Kidney epithelial cell (primary cell): Measurements from ENCODE around the gene TASP1. TPM values are rescaled to one million over a fixed set of nuclear protein-coding genes. Genes with fewer than 3 reads are reported as not detected.
"Not testable (repeated sequence)": the region's sequence is repeated elsewhere in the genome, so short reads cannot be mapped to it uniquely, and the experiment has no call there.

Experiments used
- DNase-seq: peaks from one replicate; pipeline ENCODE4 v3.0.0-alpha.2; 2010; ENCODE audit warnings: low read depth
- H3K27me3 ChIP-seq: 2 replicates; pipeline ENCODE4 v1.6.0; 2011; ENCODE audit warnings: low read length; ENCODE audit not compliant: control insufficient read depth, insufficient read depth
- H3K36me3 ChIP-seq: 2 replicates; pipeline ENCODE4 v1.5.1; 2011; ENCODE audit warnings: low read length; ENCODE audit not compliant: control insufficient read depth, insufficient read depth
- H3K4me3 ChIP-seq: 2 replicates; pipeline ENCODE4 v1.5.1; 2011; ENCODE audit warnings: low read depth, mild to moderate bottlenecking, control low read depth, low read length
- total RNA-seq: library from RNA; depleted of rRNA; stranded (reverse); fragments of >200 nt; gene quantifications from 2 replicates; pipeline ENCODE4 v1.2.3, GENCODE V29; 2015
- TF ChIP-seq, protein P1 (sequence below): IDR thresholded peaks from 2 replicates; pipeline ENCODE4 v1.5.1; 2011; ENCODE audit warnings: mild to moderate bottlenecking, moderate library complexity, low read length, control low read depth, inconsistent platforms; ENCODE audit not compliant: insufficient read depth, poor library complexity, severe bottlenecking

Gene TASP1
- total RNA-seq, 1 donor from 2014 or later = 10.6 TPM

DNA sequence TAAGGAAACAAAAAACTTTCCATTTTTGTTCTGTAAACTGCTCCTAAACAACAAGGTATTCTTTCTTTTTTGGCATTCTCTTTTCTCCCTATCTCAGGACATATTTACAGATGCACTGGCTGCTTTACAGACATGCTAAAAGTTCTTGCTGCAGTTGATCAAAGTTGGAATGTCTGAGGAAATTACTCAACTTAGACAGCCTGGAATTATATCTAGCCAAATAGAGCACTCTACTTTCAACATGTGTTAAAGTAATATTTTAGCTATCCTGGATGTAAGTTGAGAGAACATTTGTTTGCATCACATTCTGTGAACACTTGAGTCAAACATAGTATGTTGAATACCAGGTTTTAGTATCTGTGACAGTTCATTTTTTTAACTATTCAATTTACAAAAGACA lies 24.8 kb downstream of the TASP1 start:
- Histone ChIP-seq H3K36me3 (no peaks in the 10 kb centered on the region), H3K4me3 (no peak overlapping the region), H3K27me3 (no peaks in the 10 kb centered on the region)
- DNase-seq = no peak
- TF ChIP-seq, protein P1, sequence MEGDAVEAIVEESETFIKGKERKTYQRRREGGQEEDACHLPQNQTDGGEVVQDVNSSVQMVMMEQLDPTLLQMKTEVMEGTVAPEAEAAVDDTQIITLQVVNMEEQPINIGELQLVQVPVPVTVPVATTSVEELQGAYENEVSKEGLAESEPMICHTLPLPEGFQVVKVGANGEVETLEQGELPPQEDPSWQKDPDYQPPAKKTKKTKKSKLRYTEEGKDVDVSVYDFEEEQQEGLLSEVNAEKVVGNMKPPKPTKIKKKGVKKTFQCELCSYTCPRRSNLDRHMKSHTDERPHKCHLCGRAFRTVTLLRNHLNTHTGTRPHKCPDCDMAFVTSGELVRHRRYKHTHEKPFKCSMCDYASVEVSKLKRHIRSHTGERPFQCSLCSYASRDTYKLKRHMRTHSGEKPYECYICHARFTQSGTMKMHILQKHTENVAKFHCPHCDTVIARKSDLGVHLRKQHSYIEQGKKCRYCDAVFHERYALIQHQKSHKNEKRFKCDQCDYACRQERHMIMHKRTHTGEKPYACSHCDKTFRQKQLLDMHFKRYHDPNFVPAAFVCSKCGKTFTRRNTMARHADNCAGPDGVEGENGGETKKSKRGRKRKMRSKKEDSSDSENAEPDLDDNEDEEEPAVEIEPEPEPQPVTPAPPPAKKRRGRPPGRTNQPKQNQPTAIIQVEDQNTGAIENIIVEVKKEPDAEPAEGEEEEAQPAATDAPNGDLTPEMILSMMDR = no peak

- no peaks in the 10 kb centered on the region for H3K27me3 ChIP-seq
- TF ChIP-seq, protein P1 = no peak
- DNase-seq = no peak
- H3K36me3 ChIP-seq = no peaks in the 10 kb centered on the region
- H3K4me3 ChIP-seq = no peak overlapping the region
Measured at GRCh38 chr20:13611611-13612125, 27.1 kb downstream of the TASP1 start.

- Histone ChIP-seq H3K36me3 (no peaks in the 10 kb centered on the region), H3K4me3 (no peak overlapping the region), H3K27me3 (no peaks in the 10 kb centered on the region)
- no peak for DNase-seq
- TF ChIP-seq, protein P1 = no peak
Measured at GRCh38 chr20:13610184-13610583, 28.5 kb downstream of the TASP1 start.

DNA sequence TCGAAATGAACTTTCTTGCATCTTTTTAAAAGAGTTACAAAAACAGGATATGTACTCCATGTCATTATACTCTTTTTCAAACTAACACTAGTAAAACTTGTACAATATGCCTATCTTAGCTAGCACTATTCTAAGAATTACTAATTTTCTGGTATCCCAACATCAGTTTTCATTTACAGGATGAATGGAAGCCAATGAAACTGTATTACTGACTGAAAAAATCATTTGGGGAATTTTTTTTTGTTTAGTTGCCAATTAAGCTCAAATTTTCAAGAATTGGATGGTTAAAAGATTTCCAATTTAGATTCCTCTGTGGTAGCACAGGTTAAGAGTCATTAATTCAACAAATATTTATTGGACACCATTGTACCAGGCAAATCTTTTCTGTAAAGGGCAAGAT lies 30.7 kb downstream of the TASP1 start:
- no peak for DNase-seq
- Histone ChIP-seq H3K27me3 (no peaks in the 10 kb centered on the region), H3K4me3 (no peak overlapping the region), H3K36me3 (no peaks in the 10 kb centered on the region)
- TF ChIP-seq, protein P1 = no peak

GRCh38 chr20:13593423-13593822 lies 45.3 kb downstream of the TASP1 start:
- H3K4me3 ChIP-seq, H3K36me3 ChIP-seq, H3K27me3 ChIP-seq, DNase-seq: not testable (repeated sequence)

DNA sequence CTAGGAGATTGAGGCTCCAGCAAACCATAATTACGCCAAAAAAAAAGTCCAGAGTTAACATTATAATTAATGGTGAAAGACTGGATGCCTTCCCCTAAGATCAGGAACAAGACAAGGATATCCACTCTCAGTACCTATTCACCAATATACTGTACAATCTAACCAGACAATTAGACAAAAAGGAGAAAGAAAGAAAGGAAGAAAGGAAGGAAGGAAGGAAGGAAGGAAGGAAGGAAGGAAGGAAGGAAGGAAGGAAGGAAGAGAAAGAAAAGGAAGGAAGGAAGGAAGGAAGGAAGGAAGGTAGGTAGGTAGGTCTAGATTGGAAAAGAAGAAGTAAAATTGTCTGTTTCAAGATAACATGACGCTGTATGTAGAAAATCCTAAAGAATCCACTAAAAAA lies 50.7 kb downstream of the TASP1 start:
- no peak overlapping the region for H3K4me3 ChIP-seq
- no peaks in the 10 kb centered on the region for H3K36me3 ChIP-seq
- no peaks in the 10 kb centered on the region for H3K27me3 ChIP-seq
- DNase-seq = no peak
- TF ChIP-seq, protein P1 = no peak
